OCI-LY7 (cell line): ENCODE data around the gene ZFYVE28. TPM values are rescaled to one million over a fixed set of nuclear protein-coding genes. Genes with fewer than 3 reads are reported as not detected.

ENCODE experiments used
- BruUV-seq: library from RNA; stranded (reverse); fragments of 400-500 nt; replicated peaks from 2 replicates; lab custom pipeline; 2021; lab: Mats Ljungman, UMichigan
- CTCF ChIA-PET: fragments of 300-600 bp; sonication (Branson Sonifier 250); formaldehyde crosslinking; loops from one replicate; lab custom pipeline; 2022; ENCODE audit warnings: antibody characterized with exemption; ENCODE audit not compliant: unreplicated experiment; lab: Charles Lee
- POLR2A ChIA-PET: fragments of 300-600 bp; sonication (Branson Sonifier 250); formaldehyde crosslinking; loops from one replicate; lab custom pipeline; 2022; ENCODE audit warnings: antibody characterized with exemption; lab: Charles Lee
- DNase-seq: peaks from one replicate; pipeline ENCODE4 v3.0.0-alpha.2; 2015; ENCODE audit warnings: low spot score
- H2AFZ ChIP-seq: fragments of 200-600 bp; sonication (generic), shearing (Covaris generic); 2 replicates; pipeline ENCODE4 v1.6.1; 2014; ENCODE audit warnings: mild to moderate bottlenecking, antibody characterized with exemption, low read length, moderate library complexity
- H3K27ac ChIP-seq: fragments of 200-600 bp; sonication (generic); 2 replicates; pipeline ENCODE4 v1.5.1; 2014; ENCODE audit warnings: mixed run types, low read depth, mild to moderate bottlenecking, moderate library complexity, low read length, inconsistent platforms; ENCODE audit not compliant: poor library complexity, severe bottlenecking
- H3K36me3 ChIP-seq: fragments of 200-600 bp; sonication (generic); 2 replicates; pipeline ENCODE4 v1.6.1; 2014; ENCODE audit warnings: mild to moderate bottlenecking, antibody characterized with exemption, low read length, moderate library complexity, mixed read lengths; ENCODE audit not compliant: insufficient read depth
- H3K4me1 ChIP-seq: fragments of 200-600 bp; sonication (generic); 2 replicates; pipeline ENCODE4 v1.5.1; 2014; ENCODE audit warnings: mild to moderate bottlenecking, low read length; ENCODE audit not compliant: insufficient read depth, poor library complexity, severe bottlenecking
- H3K4me2 ChIP-seq: fragments of 200-600 bp; sonication (generic); 2 replicates; pipeline ENCODE4 v1.6.1; 2014; ENCODE audit warnings: mild to moderate bottlenecking, low read length
- H3K4me3 ChIP-seq: fragments of 200-600 bp; sonication (generic); 2 replicates; pipeline ENCODE4 v1.5.1; 2014; ENCODE audit warnings: mild to moderate bottlenecking, low read depth, low read length; ENCODE audit not compliant: poor library complexity, severe bottlenecking
- H3K79me2 ChIP-seq: fragments of 200-600 bp; sonication (generic); 2 replicates; pipeline ENCODE4 v1.6.1; 2016; ENCODE audit warnings: low read depth, mild to moderate bottlenecking, low read length, moderate library complexity, mixed read lengths; ENCODE audit not compliant: insufficient read depth
- H3K9me2 ChIP-seq: fragments of 200-600 bp; sonication (generic); 2 replicates; pipeline ENCODE4 v1.6.1; 2016; ENCODE audit warnings: mild to moderate bottlenecking, low read length, mixed read lengths; ENCODE audit not compliant: insufficient read depth
- H3K9me3 ChIP-seq: fragments of 200-600 bp; sonication (generic); 2 replicates; pipeline ENCODE4 v1.6.1; 2014; ENCODE audit warnings: mild to moderate bottlenecking, mixed run types, low read length, mixed read lengths
- H4K20me1 ChIP-seq: fragments of 200-600 bp; sonication (generic); 2 replicates; pipeline ENCODE4 v1.6.1; 2014; ENCODE audit warnings: mild to moderate bottlenecking, antibody characterized with exemption, low read length, moderate library complexity, mixed read lengths; ENCODE audit not compliant: insufficient read depth
- EZH2phosphoT487 ChIP-seq: fragments of 200-600 bp; sonication (generic); IDR thresholded peaks from 2 replicates; pipeline ENCODE4 v1.6.1; 2018; ENCODE audit warnings: low read depth, borderline replicate concordance, mild to moderate bottlenecking, mixed run types, antibody characterized with exemption, low read length, moderate library complexity, mixed read lengths
- intact Hi-C: fragments of 100-400 bp; cut with micrococcal nuclease; formaldehyde crosslinking; loops from one replicate; pipeline ENCODE4 v1.10.0; 2022; ENCODE audit not compliant: unreplicated experiment
- total RNA-seq, 2 experiments: library from RNA; depleted of rRNA in 1 of 2; stranded (reverse); fragments of >200 nt in 1 of 2; shearing (Covaris generic) in 1 of 2; gene quantifications; 2 replicates each; pipeline ENCODE4 v1.2.3, GENCODE V29; 2014 to 2022
- TF ChIP-seq, protein P1 (sequence below): fragments of 200-600 bp; sonication (generic); conservative IDR thresholded peaks from 2 replicates; pipeline ENCODE4 v1.5.1; 2014; ENCODE audit warnings: mild to moderate bottlenecking, antibody characterized with exemption, low read length, moderate library complexity, mixed read lengths

ZFYVE28 gene
- total RNA-seq, 2 experiments from 2014 or later: 0.32 TPM; not detected in 1

DNA sequence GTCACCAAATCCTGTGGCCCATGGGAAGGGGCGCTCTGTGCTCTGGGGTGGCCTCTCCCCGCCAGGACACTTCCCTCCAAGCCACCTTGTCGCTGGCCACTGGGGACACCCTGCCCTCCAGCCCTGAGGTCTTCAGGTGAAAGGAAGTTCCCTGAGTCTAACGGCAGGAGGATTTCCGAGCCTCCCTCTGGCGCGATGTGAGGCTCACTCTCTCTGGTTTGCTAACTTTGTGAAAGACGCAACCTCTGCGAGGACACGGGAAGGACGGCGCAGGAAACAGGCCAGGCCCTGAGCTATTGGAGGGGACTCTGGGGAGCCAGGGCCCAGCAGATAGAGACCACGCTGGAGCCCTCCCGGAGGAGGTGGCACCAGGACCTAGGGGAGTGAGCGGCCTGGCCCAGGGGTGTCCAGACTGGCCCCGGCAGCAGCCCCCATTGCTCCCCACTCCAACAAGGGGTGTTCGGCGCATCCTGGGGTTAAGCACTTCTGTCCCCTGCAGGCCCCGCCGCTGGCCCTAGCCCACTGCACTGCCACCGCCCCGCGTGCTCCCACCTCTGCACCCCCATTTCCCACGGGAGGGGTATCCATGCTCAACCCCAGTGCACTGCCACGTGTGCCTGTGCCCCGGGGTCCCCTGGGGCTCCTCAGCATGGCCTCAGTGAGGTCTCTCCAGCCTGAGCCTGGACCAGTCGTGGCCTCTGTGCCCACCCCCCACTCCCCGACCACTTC, 84.4 kb downstream of the ZFYVE28 start:
- no peak for TF ChIP-seq EZH2phosphoT487
- TF ChIP-seq, protein P1, sequence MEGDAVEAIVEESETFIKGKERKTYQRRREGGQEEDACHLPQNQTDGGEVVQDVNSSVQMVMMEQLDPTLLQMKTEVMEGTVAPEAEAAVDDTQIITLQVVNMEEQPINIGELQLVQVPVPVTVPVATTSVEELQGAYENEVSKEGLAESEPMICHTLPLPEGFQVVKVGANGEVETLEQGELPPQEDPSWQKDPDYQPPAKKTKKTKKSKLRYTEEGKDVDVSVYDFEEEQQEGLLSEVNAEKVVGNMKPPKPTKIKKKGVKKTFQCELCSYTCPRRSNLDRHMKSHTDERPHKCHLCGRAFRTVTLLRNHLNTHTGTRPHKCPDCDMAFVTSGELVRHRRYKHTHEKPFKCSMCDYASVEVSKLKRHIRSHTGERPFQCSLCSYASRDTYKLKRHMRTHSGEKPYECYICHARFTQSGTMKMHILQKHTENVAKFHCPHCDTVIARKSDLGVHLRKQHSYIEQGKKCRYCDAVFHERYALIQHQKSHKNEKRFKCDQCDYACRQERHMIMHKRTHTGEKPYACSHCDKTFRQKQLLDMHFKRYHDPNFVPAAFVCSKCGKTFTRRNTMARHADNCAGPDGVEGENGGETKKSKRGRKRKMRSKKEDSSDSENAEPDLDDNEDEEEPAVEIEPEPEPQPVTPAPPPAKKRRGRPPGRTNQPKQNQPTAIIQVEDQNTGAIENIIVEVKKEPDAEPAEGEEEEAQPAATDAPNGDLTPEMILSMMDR: no peak
- DNase-seq: no peak
- no TSS peak for BruUV-seq
- no peaks in the 10 kb centered on the region for H3K9me2 ChIP-seq
- no peak overlapping the region for H3K27ac ChIP-seq
- CTCF ChIA-PET: no interaction called here
- H3K9me3 ChIP-seq: no peaks in the 10 kb centered on the region
- H3K4me1 ChIP-seq: no peaks in the 10 kb centered on the region
- POLR2A ChIA-PET: no interaction called here
- H3K4me2 ChIP-seq: no peak overlapping the region
- H3K36me3 ChIP-seq: no peaks in the 10 kb centered on the region
- no peaks in the 10 kb centered on the region for H3K79me2 ChIP-seq
- no peak overlapping the region for H3K4me3 ChIP-seq
- intact Hi-C loops: no loop called here
- H4K20me1 ChIP-seq: no peaks in the 10 kb centered on the region
- no peak overlapping the region for H2AFZ ChIP-seq

DNA sequence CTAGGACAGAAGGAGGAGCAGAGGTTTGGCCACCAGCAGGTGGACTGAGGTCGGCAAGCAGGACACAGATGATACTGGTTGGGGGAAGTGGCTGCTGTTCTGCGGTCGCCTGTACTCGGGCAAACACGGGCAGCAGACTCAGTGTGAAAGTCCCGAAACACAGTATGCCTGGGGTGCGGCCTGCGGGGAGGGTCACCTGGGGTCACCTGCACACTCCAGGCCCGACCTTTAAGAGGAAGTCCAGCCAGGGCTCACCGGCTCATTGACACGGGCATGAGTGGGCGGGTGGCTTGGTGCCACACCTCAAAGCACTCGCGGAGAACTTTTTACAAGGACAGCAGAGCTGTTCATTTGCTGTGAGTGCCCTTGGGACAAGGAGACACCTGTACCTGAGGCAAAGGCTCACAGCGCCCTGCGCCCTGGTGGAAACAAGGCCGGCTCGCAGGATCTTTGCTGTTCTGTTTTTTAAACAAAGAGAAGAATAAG, 85.0 kb downstream of the ZFYVE28 start:
- no peaks in the 10 kb centered on the region for H3K79me2 ChIP-seq
- no peak overlapping the region for H3K4me2 ChIP-seq
- no peak for TF ChIP-seq EZH2phosphoT487
- TF ChIP-seq, protein P1: no peak
- H3K4me3 ChIP-seq: no peak overlapping the region
- no peaks in the 10 kb centered on the region for H3K9me3 ChIP-seq
- no peaks in the 10 kb centered on the region for H3K4me1 ChIP-seq
- intact Hi-C loops: no loop called here
- CTCF ChIA-PET: no interaction called here
- H4K20me1 ChIP-seq: no peaks in the 10 kb centered on the region
- H2AFZ ChIP-seq: no peak overlapping the region
- no TSS peak for BruUV-seq
- H3K9me2 ChIP-seq: no peaks in the 10 kb centered on the region
- POLR2A ChIA-PET: interaction anchor here (0.6 kb wide), 1 partner anchor 182 kb away, joined by 4 read pairs; no protein-coding TSS in a partner anchor
- H3K36me3 ChIP-seq: no peaks in the 10 kb centered on the region
- DNase-seq: no peak
- no peak overlapping the region for H3K27ac ChIP-seq

DNA sequence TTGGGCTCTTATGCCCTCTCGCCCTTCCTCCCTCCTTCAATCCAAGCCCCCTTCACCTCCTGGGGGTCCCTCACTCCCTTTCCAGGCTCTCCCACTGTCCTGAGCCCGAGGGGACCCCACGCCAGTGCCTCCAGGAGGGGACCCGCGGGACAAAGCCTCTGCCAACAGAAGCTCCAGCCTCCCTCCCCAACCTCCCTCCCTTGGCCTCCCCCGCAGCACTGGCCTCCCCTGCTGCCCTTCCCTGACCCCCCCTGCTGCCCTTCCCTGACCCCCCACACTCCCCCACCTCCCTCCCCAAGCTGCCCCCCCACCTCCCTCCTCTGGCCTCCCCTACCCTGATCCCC, 85.5 kb downstream of the ZFYVE28 start:
- intact Hi-C loops: no loop called here
- Histone ChIP-seq H3K4me3 (no peak overlapping the region), H3K36me3 (no peaks in the 10 kb centered on the region), H3K9me2 (no peaks in the 10 kb centered on the region), H3K27ac (no peak overlapping the region), H3K79me2 (no peaks in the 10 kb centered on the region), H3K4me1 (no peaks in the 10 kb centered on the region), H3K9me3 (no peaks in the 10 kb centered on the region), H3K4me2 (no peak overlapping the region), H4K20me1 (no peaks in the 10 kb centered on the region), H2AFZ (no peak overlapping the region)
- ChIA-PET CTCF (no interaction called here), POLR2A (interaction anchor here (0.6 kb wide), 1 partner anchor 181 kb away, joined by 4 read pairs; no protein-coding TSS in a partner anchor)
- no TSS peak for BruUV-seq
- DNase-seq: no peak
- no peak for TF ChIP-seq EZH2phosphoT487
- TF ChIP-seq, protein P1: no peak
